C4-2B (cell line): Measurements from ENCODE around the gene CDKL4.
"Not testable (repeated sequence)": the region's sequence is repeated elsewhere in the genome, so short reads cannot be mapped to it uniquely, and the experiment has no call there.

Experiments used
- CTCF ChIP-seq: fragments of 450-650 bp; conservative IDR thresholded peaks from 2 replicates; pipeline ENCODE4 v1.5.1; 2017; ENCODE audit warnings: mild to moderate bottlenecking
- ZFX ChIP-seq: fragments of 450-650 bp; IDR thresholded peaks from 2 replicates; pipeline ENCODE4 v1.6.1; 2017

DNA sequence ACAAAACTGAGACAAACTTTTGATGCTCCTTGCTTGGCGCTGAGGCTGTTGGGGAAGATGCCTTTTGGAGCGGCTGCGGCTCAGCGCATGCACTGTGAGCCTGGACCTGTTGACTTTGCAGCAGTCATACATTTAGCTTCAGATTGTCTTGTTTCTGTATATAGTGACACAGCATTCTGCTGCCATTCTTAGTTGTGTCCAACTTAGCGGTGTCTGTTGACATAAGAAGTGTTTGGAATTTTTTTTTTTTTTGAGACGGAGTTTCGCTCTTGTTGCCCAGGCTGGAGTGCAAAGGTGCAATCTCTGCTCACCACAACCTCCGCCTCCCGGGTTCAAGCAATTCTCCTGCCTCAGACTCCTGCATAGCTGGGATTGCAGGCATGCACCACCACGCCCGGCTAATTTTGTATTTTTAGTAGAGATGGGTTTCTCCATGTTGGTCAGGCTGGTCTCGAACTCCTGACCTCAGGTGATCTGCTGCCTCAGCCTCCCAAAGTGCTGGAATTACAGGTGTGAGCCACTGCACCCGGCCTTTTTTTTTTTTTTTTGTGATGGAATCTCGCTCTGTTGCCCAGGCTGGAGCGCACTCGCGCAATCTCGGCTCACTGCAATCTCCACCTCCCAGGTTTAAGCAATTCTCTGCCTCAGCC lies 105.5 kb downstream of the CDKL4 start:
- not testable (repeated sequence) for TF ChIP-seq CTCF, ZFX
